Measurements from ENCODE around the gene SHROOM3. TPM values are rescaled to one million over a fixed set of nuclear protein-coding genes. Genes with fewer than 3 reads are reported as not detected.

Gene SHROOM3
- total and polyA plus RNA-seq, 2 donors (not counting 3 experiments of a cell fraction or from before 2014, with no cell fraction given): 2.7 to 6.7 TPM

DNA sequence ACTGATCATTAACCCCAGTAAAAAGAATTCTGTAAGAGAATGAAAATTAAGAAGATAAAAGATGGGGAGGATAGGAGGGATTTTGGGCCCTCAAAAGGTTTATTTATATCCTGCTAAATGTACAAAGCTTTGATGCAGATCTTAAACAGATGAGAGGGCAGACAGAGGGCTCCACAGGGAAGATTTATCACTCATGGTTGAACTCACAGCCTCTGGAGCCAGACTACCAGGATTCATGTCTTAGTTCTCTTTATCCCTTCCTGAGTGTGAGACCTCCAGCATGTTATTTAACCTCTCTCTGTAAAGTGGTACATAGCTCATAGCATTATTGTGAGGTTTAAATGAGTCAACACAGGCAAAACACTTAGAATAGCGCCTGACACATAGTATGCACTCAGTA is 388.5 kb downstream of the SHROOM3 start:
- H3K36me3 ChIP-seq (ENCODE audit: control insufficient read depth in 2 of 2, extremely low read depth in 1 of 2, insufficient read depth in 2 of 2, low read length in 2 of 2): no peaks in the 10 kb centered on the region
- no peak overlapping the region for H3K27ac ChIP-seq (ENCODE audit: insufficient read depth, low read depth, low read length)
- no peaks in the 10 kb centered on the region for H4K20me1 ChIP-seq (replicated peaks; ENCODE audit: control insufficient read depth, extremely low read depth, insufficient read depth, low read length)
- no TSS peak for BruUV-seq (replicated peaks)
- FAIRE-seq (no peak), DNase-seq (ENCODE audit: low read depth, low spot score) (no peak)
- no peaks in the 10 kb centered on the region for H3K79me2 ChIP-seq (ENCODE audit: control insufficient read depth, insufficient read depth, low read length)
- dilution Hi-C loops (cut with MboI; ENCODE audit: extremely low pct_ligation_motif_present, low sequenced_read_pairs) (no loop called here), intact Hi-C loops (cut with micrococcal nuclease) (no loop called here)
- no peaks in the 10 kb centered on the region for H3K9me1 ChIP-seq (replicated peaks; ENCODE audit: control insufficient read depth, extremely low read depth, insufficient read depth, low read length)
- no peaks in the 10 kb centered on the region for H3K4me1 ChIP-seq (ENCODE audit: control insufficient read depth, extremely low read depth, insufficient read depth, low read length)
- H3K27me3 ChIP-seq (ENCODE audit: control insufficient read depth in 2 of 2, insufficient read depth in 2 of 2, low read length in 2 of 2): no peaks in the 10 kb centered on the region
- no peak overlapping the region for H3K4me3 ChIP-seq (replicated peaks in 1 of 3; ENCODE audit: insufficient read depth in 1 of 3, low read depth in 1 of 3, low read length in 3 of 3)
- no peak overlapping the region for H3K9ac ChIP-seq (replicated peaks; ENCODE audit: extremely low read depth, insufficient read depth, low read length)
- ChIA-PET POLR2A (interaction anchor here (0.6 kb wide), 1 partner anchor 37 kb away, joined by 11 read pairs; no protein-coding TSS in a partner anchor), CTCF (interaction anchor here (1.5 kb wide), 1 partner anchor 33 kb away, joined by 3 read pairs; no protein-coding TSS in a partner anchor)
- H3K4me2 ChIP-seq (ENCODE audit: insufficient read depth, low read length): no peak overlapping the region
- no peaks in the 10 kb centered on the region for H3K9me3 ChIP-seq (replicated peaks; ENCODE audit: control insufficient read depth, insufficient read depth, low read length)
- no peak for TF ChIP-seq POLR2A (IDR thresholded peaks at IDR 0.05; ENCODE audit: low read depth, low read length)
- TF ChIP-seq, protein P1, sequence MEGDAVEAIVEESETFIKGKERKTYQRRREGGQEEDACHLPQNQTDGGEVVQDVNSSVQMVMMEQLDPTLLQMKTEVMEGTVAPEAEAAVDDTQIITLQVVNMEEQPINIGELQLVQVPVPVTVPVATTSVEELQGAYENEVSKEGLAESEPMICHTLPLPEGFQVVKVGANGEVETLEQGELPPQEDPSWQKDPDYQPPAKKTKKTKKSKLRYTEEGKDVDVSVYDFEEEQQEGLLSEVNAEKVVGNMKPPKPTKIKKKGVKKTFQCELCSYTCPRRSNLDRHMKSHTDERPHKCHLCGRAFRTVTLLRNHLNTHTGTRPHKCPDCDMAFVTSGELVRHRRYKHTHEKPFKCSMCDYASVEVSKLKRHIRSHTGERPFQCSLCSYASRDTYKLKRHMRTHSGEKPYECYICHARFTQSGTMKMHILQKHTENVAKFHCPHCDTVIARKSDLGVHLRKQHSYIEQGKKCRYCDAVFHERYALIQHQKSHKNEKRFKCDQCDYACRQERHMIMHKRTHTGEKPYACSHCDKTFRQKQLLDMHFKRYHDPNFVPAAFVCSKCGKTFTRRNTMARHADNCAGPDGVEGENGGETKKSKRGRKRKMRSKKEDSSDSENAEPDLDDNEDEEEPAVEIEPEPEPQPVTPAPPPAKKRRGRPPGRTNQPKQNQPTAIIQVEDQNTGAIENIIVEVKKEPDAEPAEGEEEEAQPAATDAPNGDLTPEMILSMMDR (IDR thresholded peaks at IDR 0.05; ENCODE audit: extremely low read depth in 1 of 2, insufficient read depth in 1 of 2, low read depth in 1 of 2, low read length in 2 of 2): no peak
- no peak for TF ChIP-seq GATA2 (IDR thresholded peaks at IDR 0.05; ENCODE audit: insufficient read depth, insufficient read length, low read depth, low read length)
- no peak for TF ChIP-seq EZH2 (IDR thresholded peaks at IDR 0.05; ENCODE audit: borderline replicate concordance, low read depth, low read length, severe bottlenecking)
- TF ChIP-seq JUN (IDR thresholded peaks at IDR 0.05; ENCODE audit: borderline replicate concordance, insufficient read depth, insufficient read length, low read depth): no peak
- TF ChIP-seq FOS (IDR thresholded peaks at IDR 0.05; ENCODE audit: borderline replicate concordance, insufficient read depth, low read length): no peak
- no peak for TF ChIP-seq POLR2AphosphoS5 (IDR thresholded peaks at IDR 0.05; ENCODE audit: insufficient read depth, low read depth, low read length)
- TF ChIP-seq, protein P2, sequence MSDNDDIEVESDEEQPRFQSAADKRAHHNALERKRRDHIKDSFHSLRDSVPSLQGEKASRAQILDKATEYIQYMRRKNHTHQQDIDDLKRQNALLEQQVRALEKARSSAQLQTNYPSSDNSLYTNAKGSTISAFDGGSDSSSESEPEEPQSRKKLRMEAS (IDR thresholded peaks at IDR 0.05; ENCODE audit: insufficient read depth, insufficient read length): no peak
- no peak for TF ChIP-seq MYC (IDR thresholded peaks at IDR 0.05; ENCODE audit: low read depth, low read length)
- H2AFZ ChIP-seq (ENCODE audit: low read depth, low read length): no peak overlapping the region

Data from endothelial cell of umbilical vein (primary cell).